ENCODE data around the gene N4BP2L2. TPM values are rescaled to one million over a fixed set of nuclear protein-coding genes. Genes with fewer than 3 reads are reported as not detected.

N4BP2L2 gene
- total RNA-seq, 1 experiment from 2014 or later, result 96.8 TPM

DNA sequence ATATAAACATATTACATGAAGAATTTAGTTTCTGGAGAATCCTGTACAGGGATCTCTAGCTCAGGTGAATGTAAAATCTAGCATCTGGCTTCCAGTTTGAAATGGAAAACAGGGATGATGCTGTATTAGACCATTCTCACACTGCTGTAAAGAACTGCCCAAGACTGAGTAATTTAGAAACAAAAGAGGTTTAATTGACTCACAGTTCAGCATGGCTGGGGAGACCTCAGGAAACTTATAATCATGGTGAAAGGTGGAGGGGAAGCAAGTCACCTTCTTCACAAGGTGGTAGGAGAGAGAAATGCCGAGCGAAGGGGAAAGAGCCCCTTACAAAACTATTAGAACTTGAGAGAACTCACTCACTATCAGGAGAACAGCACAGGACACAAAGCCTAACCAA is 17.0 kb upstream of the N4BP2L2 start:
- POLR2A ChIA-PET (ENCODE audit: low non-redundant PET), result no interaction called here

DNA sequence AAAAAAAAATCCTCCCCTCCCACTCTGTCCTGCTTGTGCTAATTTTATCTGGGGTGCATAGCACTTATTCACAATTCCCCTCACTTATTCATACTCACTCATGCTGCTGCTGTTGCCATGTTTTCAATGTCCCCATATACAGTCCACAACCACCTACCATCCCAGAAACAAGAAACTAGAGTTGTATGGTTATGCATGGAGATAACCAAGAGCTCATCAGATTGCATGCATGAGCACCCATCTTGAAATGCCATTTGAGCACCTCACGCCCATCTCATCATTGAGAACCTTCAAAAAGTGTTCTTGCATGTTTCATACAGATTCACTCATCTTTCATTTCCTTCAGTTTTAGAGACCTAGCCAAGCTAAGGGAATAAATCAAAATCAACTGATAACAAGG is 15.1 kb upstream of the N4BP2L2 start:
- DNase-seq (ENCODE audit: low spot score), result no peak
- no TSS peak for BruUV-seq (replicated peaks)
- Histone ChIP-seq H3K4me3 (ENCODE audit: low read depth, low read length, poor library complexity, severe bottlenecking) (no peak overlapping the region), H3K9me3 (ENCODE audit: low read depth, low read length, poor library complexity, severe bottlenecking) (no peaks in the 10 kb centered on the region), H3K27ac (ENCODE audit: low read depth, low read length, poor library complexity, severe bottlenecking) (no peak overlapping the region), H3K36me3 (ENCODE audit: insufficient read depth, low read length, poor library complexity, severe bottlenecking) (no peaks in the 10 kb centered on the region), H3K27me3 (replicated peaks; ENCODE audit: insufficient read depth, low read depth, low read length, poor library complexity) (no peaks in the 10 kb centered on the region), H3K4me1 (ENCODE audit: insufficient read depth, low read length, poor library complexity, severe bottlenecking) (no peaks in the 10 kb centered on the region)
- TF ChIP-seq EZH2 (IDR thresholded peaks at IDR 0.05; ENCODE audit: borderline replicate concordance, low read depth, low read length, poor library complexity, severe bottlenecking), result no peak
- TF ChIP-seq, protein P1, sequence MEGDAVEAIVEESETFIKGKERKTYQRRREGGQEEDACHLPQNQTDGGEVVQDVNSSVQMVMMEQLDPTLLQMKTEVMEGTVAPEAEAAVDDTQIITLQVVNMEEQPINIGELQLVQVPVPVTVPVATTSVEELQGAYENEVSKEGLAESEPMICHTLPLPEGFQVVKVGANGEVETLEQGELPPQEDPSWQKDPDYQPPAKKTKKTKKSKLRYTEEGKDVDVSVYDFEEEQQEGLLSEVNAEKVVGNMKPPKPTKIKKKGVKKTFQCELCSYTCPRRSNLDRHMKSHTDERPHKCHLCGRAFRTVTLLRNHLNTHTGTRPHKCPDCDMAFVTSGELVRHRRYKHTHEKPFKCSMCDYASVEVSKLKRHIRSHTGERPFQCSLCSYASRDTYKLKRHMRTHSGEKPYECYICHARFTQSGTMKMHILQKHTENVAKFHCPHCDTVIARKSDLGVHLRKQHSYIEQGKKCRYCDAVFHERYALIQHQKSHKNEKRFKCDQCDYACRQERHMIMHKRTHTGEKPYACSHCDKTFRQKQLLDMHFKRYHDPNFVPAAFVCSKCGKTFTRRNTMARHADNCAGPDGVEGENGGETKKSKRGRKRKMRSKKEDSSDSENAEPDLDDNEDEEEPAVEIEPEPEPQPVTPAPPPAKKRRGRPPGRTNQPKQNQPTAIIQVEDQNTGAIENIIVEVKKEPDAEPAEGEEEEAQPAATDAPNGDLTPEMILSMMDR (conservative IDR thresholded peaks at IDR 0.05; ENCODE audit: low read depth, low read length), result no peak
- intact Hi-C loops (cut with micrococcal nuclease; ENCODE audit: unreplicated experiment), result no loop called here
- ChIA-PET CTCF (no interaction called here), POLR2A (ENCODE audit: low non-redundant PET) (no interaction called here)

More for the DNA sequence above, 17.0 kb upstream of the N4BP2L2 start:
- intact Hi-C loops (cut with micrococcal nuclease; ENCODE audit: unreplicated experiment), result no loop called here
- Histone ChIP-seq H3K4me1 (ENCODE audit: insufficient read depth, low read length, poor library complexity, severe bottlenecking) (no peaks in the 10 kb centered on the region), H3K27me3 (replicated peaks; ENCODE audit: insufficient read depth, low read depth, low read length, poor library complexity) (no peaks in the 10 kb centered on the region), H3K36me3 (ENCODE audit: insufficient read depth, low read length, poor library complexity, severe bottlenecking) (no peaks in the 10 kb centered on the region), H3K27ac (ENCODE audit: low read depth, low read length, poor library complexity, severe bottlenecking) (no peak overlapping the region), H3K9me3 (ENCODE audit: low read depth, low read length, poor library complexity, severe bottlenecking) (no peaks in the 10 kb centered on the region), H3K4me3 (ENCODE audit: low read depth, low read length, poor library complexity, severe bottlenecking) (no peak overlapping the region)
- DNase-seq (ENCODE audit: low spot score), result no peak
- BruUV-seq (replicated peaks), result no TSS peak
- CTCF ChIA-PET, result no interaction called here
- TF ChIP-seq EZH2 (IDR thresholded peaks at IDR 0.05; ENCODE audit: borderline replicate concordance, low read depth, low read length, poor library complexity, severe bottlenecking), result no peak
- TF ChIP-seq, protein P1 (conservative IDR thresholded peaks at IDR 0.05; ENCODE audit: low read depth, low read length), result no peak

DNA sequence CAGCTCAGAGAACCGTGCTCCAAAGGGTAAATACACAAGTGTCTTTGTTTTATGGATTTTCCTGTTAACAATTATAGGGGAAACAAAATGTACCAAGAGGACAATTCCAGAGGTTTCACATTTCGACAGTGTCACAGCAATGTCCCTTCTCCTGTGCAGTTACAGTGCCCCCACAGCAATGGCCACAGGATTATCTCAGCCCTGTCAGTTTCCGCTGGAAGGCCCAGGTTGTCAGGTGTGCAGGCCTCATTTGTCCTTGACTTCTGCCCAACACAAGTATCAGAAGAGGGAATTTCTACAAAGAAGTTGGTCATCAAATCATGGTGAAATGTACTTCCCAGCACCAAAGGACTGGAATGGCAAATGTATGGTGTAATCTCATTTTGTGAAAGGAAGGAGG is 11.2 kb upstream of the N4BP2L2 start:
- ChIA-PET POLR2A (ENCODE audit: low non-redundant PET) (no interaction called here), CTCF (no interaction called here)
- H3K9me3 ChIP-seq (ENCODE audit: low read depth, low read length, poor library complexity, severe bottlenecking), result no peaks in the 10 kb centered on the region
- no peak for DNase-seq (ENCODE audit: low spot score)
- no peaks in the 10 kb centered on the region for H3K4me1 ChIP-seq (ENCODE audit: insufficient read depth, low read length, poor library complexity, severe bottlenecking)
- H3K4me3 ChIP-seq (ENCODE audit: low read depth, low read length, poor library complexity, severe bottlenecking), result no peak overlapping the region
- BruUV-seq (replicated peaks), result no TSS peak
- no peak for TF ChIP-seq EZH2 (IDR thresholded peaks at IDR 0.05; ENCODE audit: borderline replicate concordance, low read depth, low read length, poor library complexity, severe bottlenecking)
- TF ChIP-seq, protein P1 (conservative IDR thresholded peaks at IDR 0.05; ENCODE audit: low read depth, low read length), result no peak
- H3K36me3 ChIP-seq (ENCODE audit: insufficient read depth, low read length, poor library complexity, severe bottlenecking), result no peaks in the 10 kb centered on the region
- H3K27ac ChIP-seq (ENCODE audit: low read depth, low read length, poor library complexity, severe bottlenecking), result no peak overlapping the region
- H3K27me3 ChIP-seq (replicated peaks; ENCODE audit: insufficient read depth, low read depth, low read length, poor library complexity), result no peaks in the 10 kb centered on the region
- intact Hi-C loops (cut with micrococcal nuclease; ENCODE audit: unreplicated experiment), result no loop called here

Measured in A673 (cell line).